ENCODE data around the gene SLC47A2.

SLC47A2 gene

GRCh38 chr17:19719355-19720209, 3.2 kb upstream of the SLC47A2 start:
- peaks cover 35% of the 10 kb centered on the region for H3K4me1 ChIP-seq (ENCODE audit: control insufficient read depth, insufficient read depth, low read depth, low read length)
- H2AFZ ChIP-seq (ENCODE audit: low read depth, low read length), result no peak overlapping the region
- H3K27me3 ChIP-seq (ENCODE audit: control insufficient read depth in 1 of 2, insufficient read depth in 1 of 2, low read length in 2 of 2), result peaks cover 7 to 37% of the 10 kb centered on the region in 2 experiments
- H3K4ac ChIP-seq (ENCODE audit: low read depth in 1 of 2, low read length in 2 of 2), result no peak overlapping the region
- H4K91ac ChIP-seq (ENCODE audit: low read length), result no peak overlapping the region
- no peak overlapping the region for H3K9ac ChIP-seq (ENCODE audit: low read length)
- no peak for DNase-seq
- H2BK5ac ChIP-seq (ENCODE audit: low read depth, low read length, poor library complexity, severe bottlenecking), result no peak overlapping the region
- H2BK120ac ChIP-seq (ENCODE audit: low read depth, low read length), result no peak overlapping the region
- 91% methylated on average over 23 of the region's 23 CpGs for WGBS
- no peak overlapping the region for H2BK12ac ChIP-seq (ENCODE audit: low read length in 2 of 2)
- H3K14ac ChIP-seq (ENCODE audit: low read length in 2 of 2), result no peak overlapping the region
- H3K18ac ChIP-seq (ENCODE audit: low read depth in 1 of 2, low read length in 2 of 2), result no peak overlapping the region
- H3K9me3 ChIP-seq (ENCODE audit: control insufficient read depth, low read length), result no peaks in the 10 kb centered on the region
- no peak overlapping the region for H3K4me2 ChIP-seq (ENCODE audit: low read length, poor library complexity, severe bottlenecking)
- H2BK15ac ChIP-seq (ENCODE audit: low read depth, poor library complexity, severe bottlenecking), result no peak overlapping the region
- H3K79me1 ChIP-seq (replicated peaks; ENCODE audit: low read length, poor library complexity, severe bottlenecking), result no peaks in the 10 kb centered on the region
- H2AK5ac ChIP-seq (ENCODE audit: low read length, severe bottlenecking), result no peak overlapping the region
- no peak overlapping the region for H3K27ac ChIP-seq (ENCODE audit: low read length, poor library complexity, severe bottlenecking)
- H3K36me3 ChIP-seq (ENCODE audit: control insufficient read depth in 1 of 2, insufficient read depth in 2 of 2, low read depth in 1 of 2, low read length in 2 of 2), result no peaks in the 10 kb centered on the region
- no peak overlapping the region for H4K8ac ChIP-seq (ENCODE audit: low read length)
- no peak overlapping the region for H3K23ac ChIP-seq (ENCODE audit: low read length in 2 of 2)
- H3K4me3 ChIP-seq (ENCODE audit: insufficient read depth in 1 of 2, low read depth in 1 of 2, low read length in 2 of 2), result no peak overlapping the region

- Histone ChIP-seq H3K9ac (ENCODE audit: low read length) (no peak overlapping the region), H3K4me2 (ENCODE audit: low read length, poor library complexity, severe bottlenecking) (no peak overlapping the region), H3K18ac (ENCODE audit: low read depth in 1 of 2, low read length in 2 of 2) (no peak overlapping the region), H2BK15ac (ENCODE audit: low read depth, poor library complexity, severe bottlenecking) (no peak overlapping the region), H3K4me3 (ENCODE audit: insufficient read depth in 1 of 2, low read depth in 1 of 2, low read length in 2 of 2) (no peak overlapping the region), H3K27me3 (ENCODE audit: control insufficient read depth in 1 of 2, insufficient read depth in 1 of 2, low read length in 2 of 2) (peaks cover 7 to 37% of the 10 kb centered on the region in 2 experiments), H4K8ac (ENCODE audit: low read length) (no peak overlapping the region), H3K27ac (ENCODE audit: low read length, poor library complexity, severe bottlenecking) (no peak overlapping the region), H2BK12ac (ENCODE audit: low read length in 2 of 2) (no peak overlapping the region), H3K79me1 (replicated peaks; ENCODE audit: low read length, poor library complexity, severe bottlenecking) (no peaks in the 10 kb centered on the region), H2AFZ (ENCODE audit: low read depth, low read length) (no peak overlapping the region), H3K4ac (ENCODE audit: low read depth in 1 of 2, low read length in 2 of 2) (no peak overlapping the region), H2BK5ac (ENCODE audit: low read depth, low read length, poor library complexity, severe bottlenecking) (no peak overlapping the region), H3K23ac (ENCODE audit: low read length in 2 of 2) (no peak overlapping the region), H3K4me1 (ENCODE audit: control insufficient read depth, insufficient read depth, low read depth, low read length) (peaks cover 34% of the 10 kb centered on the region), H3K9me3 (ENCODE audit: control insufficient read depth, low read length) (no peaks in the 10 kb centered on the region), H3K36me3 (ENCODE audit: control insufficient read depth in 1 of 2, insufficient read depth in 2 of 2, low read depth in 1 of 2, low read length in 2 of 2) (no peaks in the 10 kb centered on the region), H3K14ac (ENCODE audit: low read length in 2 of 2) (no peak overlapping the region), H2BK120ac (ENCODE audit: low read depth, low read length) (no peak overlapping the region), H4K91ac (ENCODE audit: low read length) (no peak overlapping the region), H2AK5ac (ENCODE audit: low read length, severe bottlenecking) (no peak overlapping the region)
- WGBS, result 68% methylated on average over 18 of the region's 18 CpGs
- no peak for DNase-seq
These were observed 2.4 kb upstream of the SLC47A2 start for GRCh38 chr17:19718613-19719354.

- no peak overlapping the region for H3K23ac ChIP-seq (ENCODE audit: low read length in 2 of 2)
- 68% methylated on average over 12 of the region's 12 CpGs for WGBS
- H3K4me1 ChIP-seq (ENCODE audit: control insufficient read depth, insufficient read depth, low read depth, low read length), result peaks cover 34% of the 10 kb centered on the region
These were observed 1.7 kb upstream of the SLC47A2 start for GRCh38 chr17:19718041-19718612.

GRCh38 chr17:19717411-19717908, 1.1 kb upstream of the SLC47A2 start:
- no peak overlapping the region for H3K23ac ChIP-seq (ENCODE audit: low read length in 2 of 2)
- H3K4me3 ChIP-seq (ENCODE audit: insufficient read depth in 1 of 2, low read depth in 1 of 2, low read length in 2 of 2), result no peak overlapping the region
- H3K4me1 ChIP-seq (ENCODE audit: control insufficient read depth, insufficient read depth, low read depth, low read length), result peaks cover 34% of the 10 kb centered on the region
- no peak overlapping the region for H2BK120ac ChIP-seq (ENCODE audit: low read depth, low read length)
- no peak overlapping the region for H2BK5ac ChIP-seq (ENCODE audit: low read depth, low read length, poor library complexity, severe bottlenecking)
- no peak for DNase-seq
- no peak overlapping the region for H2AK5ac ChIP-seq (ENCODE audit: low read length, severe bottlenecking)
- whole genome bisulfite sequencing, result 87% methylated on average over 10 of the region's 10 CpGs
- H3K27me3 ChIP-seq (ENCODE audit: control insufficient read depth in 1 of 2, insufficient read depth in 1 of 2, low read length in 2 of 2), result peaks cover 7 to 37% of the 10 kb centered on the region in 2 experiments
- no peak overlapping the region for H3K9ac ChIP-seq (ENCODE audit: low read length)
- no peak overlapping the region for H3K4ac ChIP-seq (ENCODE audit: low read depth in 1 of 2, low read length in 2 of 2)
- no peaks in the 10 kb centered on the region for H3K79me1 ChIP-seq (replicated peaks; ENCODE audit: low read length, poor library complexity, severe bottlenecking)
- no peak overlapping the region for H2BK15ac ChIP-seq (ENCODE audit: low read depth, poor library complexity, severe bottlenecking)
- H4K8ac ChIP-seq (ENCODE audit: low read length), result no peak overlapping the region
- no peak overlapping the region for H3K14ac ChIP-seq (ENCODE audit: low read length in 2 of 2)
- H3K27ac ChIP-seq (ENCODE audit: low read length, poor library complexity, severe bottlenecking), result no peak overlapping the region
- H2BK12ac ChIP-seq (ENCODE audit: low read length in 2 of 2), result no peak overlapping the region
- H3K18ac ChIP-seq (ENCODE audit: low read depth in 1 of 2, low read length in 2 of 2), result no peak overlapping the region
- H3K4me2 ChIP-seq (ENCODE audit: low read length, poor library complexity, severe bottlenecking), result no peak overlapping the region
- no peak overlapping the region for H2AFZ ChIP-seq (ENCODE audit: low read depth, low read length)
- no peak overlapping the region for H4K91ac ChIP-seq (ENCODE audit: low read length)
- H3K9me3 ChIP-seq (ENCODE audit: control insufficient read depth, low read length), result no peaks in the 10 kb centered on the region
- H3K36me3 ChIP-seq (ENCODE audit: control insufficient read depth in 1 of 2, insufficient read depth in 2 of 2, low read depth in 1 of 2, low read length in 2 of 2), result no peaks in the 10 kb centered on the region

More at GRCh38 chr17:19718041-19718612, 1.7 kb upstream of the SLC47A2 start:
- Histone ChIP-seq H4K8ac (ENCODE audit: low read length) (no peak overlapping the region), H3K18ac (ENCODE audit: low read depth in 1 of 2, low read length in 2 of 2) (no peak overlapping the region), H3K27ac (ENCODE audit: low read length, poor library complexity, severe bottlenecking) (no peak overlapping the region), H3K9ac (ENCODE audit: low read length) (no peak overlapping the region), H2AFZ (ENCODE audit: low read depth, low read length) (no peak overlapping the region), H2BK12ac (ENCODE audit: low read length in 2 of 2) (no peak overlapping the region), H2BK120ac (ENCODE audit: low read depth, low read length) (no peak overlapping the region), H3K4me2 (ENCODE audit: low read length, poor library complexity, severe bottlenecking) (no peak overlapping the region), H3K14ac (ENCODE audit: low read length in 2 of 2) (no peak overlapping the region), H3K27me3 (ENCODE audit: control insufficient read depth in 1 of 2, insufficient read depth in 1 of 2, low read length in 2 of 2) (peaks cover 7 to 37% of the 10 kb centered on the region in 2 experiments), H4K91ac (ENCODE audit: low read length) (no peak overlapping the region), H3K36me3 (ENCODE audit: control insufficient read depth in 1 of 2, insufficient read depth in 2 of 2, low read depth in 1 of 2, low read length in 2 of 2) (no peaks in the 10 kb centered on the region), H3K79me1 (replicated peaks; ENCODE audit: low read length, poor library complexity, severe bottlenecking) (no peaks in the 10 kb centered on the region), H2BK5ac (ENCODE audit: low read depth, low read length, poor library complexity, severe bottlenecking) (no peak overlapping the region), H3K4ac (ENCODE audit: low read depth in 1 of 2, low read length in 2 of 2) (no peak overlapping the region), H3K9me3 (ENCODE audit: control insufficient read depth, low read length) (no peaks in the 10 kb centered on the region), H2BK15ac (ENCODE audit: low read depth, poor library complexity, severe bottlenecking) (no peak overlapping the region), H3K4me3 (ENCODE audit: insufficient read depth in 1 of 2, low read depth in 1 of 2, low read length in 2 of 2) (no peak overlapping the region), H2AK5ac (ENCODE audit: low read length, severe bottlenecking) (no peak overlapping the region)
- no peak for DNase-seq

Measured in mesenchymal stem cell (in vitro differentiated cells and primary cell).